ENCODE data around the gene PCDH15. TPM values are rescaled to one million over a fixed set of nuclear protein-coding genes. Genes with fewer than 3 reads are reported as not detected.

The PCDH15 gene
- total and polyA plus RNA-seq, 2 experiments from 2014 or later, result 1.1 to 1.7 TPM

- no peak for TF ChIP-seq CTCF (IDR thresholded peaks at IDR 0.05; ENCODE audit: poor library complexity)
- no peak for TF ChIP-seq EZH2phosphoT487 (IDR thresholded peaks at IDR 0.05; ENCODE audit: low read depth, severe bottlenecking, unreplicated experiment)
- no peaks in the 10 kb centered on the region for H3K27me3 ChIP-seq
- H3K4me2 ChIP-seq, result no peak overlapping the region
- no peaks in the 10 kb centered on the region for H4K20me1 ChIP-seq (ENCODE audit: insufficient read depth, poor library complexity, severe bottlenecking)
- no peaks in the 10 kb centered on the region for H3K36me3 ChIP-seq (replicated peaks; ENCODE audit: insufficient read depth, low read depth)
- no peaks in the 10 kb centered on the region for H3K4me1 ChIP-seq (ENCODE audit: insufficient read depth)
- H3K4me3 ChIP-seq, result no peak overlapping the region
- H3K9me3 ChIP-seq (ENCODE audit: low read depth), result no peaks in the 10 kb centered on the region
- H3K79me2 ChIP-seq, result no peaks in the 10 kb centered on the region
- H2AFZ ChIP-seq, result no peak overlapping the region
- WGBS (ENCODE audit: low lambda C conversion rate, missing lambda C conversion rate), result 61% methylated on average over 4 of the region's 4 CpGs
- no peaks in the 10 kb centered on the region for H3K9me2 ChIP-seq (replicated peaks; ENCODE audit: insufficient read depth)
- DNase-seq (ENCODE audit: low spot score), result no peak
- no peak overlapping the region for H3K27ac ChIP-seq
Measured at GRCh38 chr10:53918755-53919154, 882.3 kb downstream of the PCDH15 start.

- no peak overlapping the region for H2AFZ ChIP-seq
- H3K27me3 ChIP-seq, result no peaks in the 10 kb centered on the region
- no peak for DNase-seq (ENCODE audit: low spot score)
Measured at GRCh38 chr10:53909791-53910190, 891.2 kb downstream of the PCDH15 start.

DNA sequence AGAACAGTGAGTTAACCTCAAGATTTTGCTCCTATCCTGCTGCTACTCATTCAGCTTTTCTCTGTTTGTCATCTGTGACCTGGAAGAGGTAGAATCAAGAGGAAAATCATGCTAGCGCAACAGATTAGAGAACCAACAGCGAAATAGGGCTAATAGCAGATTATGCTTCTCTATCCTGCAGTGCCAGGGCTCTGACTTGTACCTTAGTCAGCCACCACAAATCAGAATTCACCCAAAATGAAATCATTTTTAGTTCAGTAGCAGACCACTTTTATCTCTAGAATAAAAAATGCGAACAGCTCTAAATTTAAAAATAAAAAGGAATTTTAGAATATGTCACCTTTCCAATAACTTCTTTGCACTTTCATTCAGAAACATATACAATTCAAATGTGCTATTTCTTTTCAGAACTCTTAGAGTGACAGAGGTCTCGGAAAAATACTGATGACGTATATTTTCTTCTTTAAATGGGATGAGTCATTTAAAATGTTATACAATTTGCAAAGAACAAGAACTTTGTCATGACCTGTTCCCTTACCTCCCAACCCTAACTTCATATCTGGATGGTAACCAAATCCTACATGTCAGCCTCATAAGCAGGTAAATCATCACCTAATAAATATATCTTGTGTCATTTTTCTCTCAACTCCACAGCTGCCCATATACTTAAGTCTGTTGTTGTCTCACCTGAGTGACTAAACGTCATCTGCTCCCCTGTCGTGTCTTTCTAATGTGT lies 896.4 kb downstream of the PCDH15 start:
- H3K4me3 ChIP-seq, result no peak overlapping the region
- H3K9me2 ChIP-seq (replicated peaks; ENCODE audit: insufficient read depth), result no peaks in the 10 kb centered on the region
- no peaks in the 10 kb centered on the region for H4K20me1 ChIP-seq (ENCODE audit: insufficient read depth, poor library complexity, severe bottlenecking)
- no peaks in the 10 kb centered on the region for H3K79me2 ChIP-seq
- no peak for DNase-seq (ENCODE audit: low spot score)
- H3K4me2 ChIP-seq, result no peak overlapping the region
- no peak for TF ChIP-seq EZH2phosphoT487 (IDR thresholded peaks at IDR 0.05; ENCODE audit: low read depth, severe bottlenecking, unreplicated experiment)
- no peak for TF ChIP-seq CTCF (IDR thresholded peaks at IDR 0.05; ENCODE audit: poor library complexity)
- no peak for TF ChIP-seq EZH2 (IDR thresholded peaks at IDR 0.05; ENCODE audit: borderline replicate concordance)
- 95% methylated on average over 7 of the region's 7 CpGs for WGBS (ENCODE audit: low lambda C conversion rate, missing lambda C conversion rate)
- H2AFZ ChIP-seq, result no peak overlapping the region
- H3K4me1 ChIP-seq (ENCODE audit: insufficient read depth), result peaks cover 14% of the 10 kb centered on the region
- H3K9me3 ChIP-seq (ENCODE audit: low read depth), result no peaks in the 10 kb centered on the region
- H3K27me3 ChIP-seq, result no peaks in the 10 kb centered on the region
- H3K36me3 ChIP-seq (replicated peaks; ENCODE audit: insufficient read depth, low read depth), result no peaks in the 10 kb centered on the region
- no peak overlapping the region for H3K27ac ChIP-seq

More at GRCh38 chr10:53909791-53910190, 891.2 kb downstream of the PCDH15 start:
- Histone ChIP-seq H3K4me3 (no peak overlapping the region), H3K27ac (no peak overlapping the region), H3K79me2 (no peaks in the 10 kb centered on the region), H3K4me2 (no peak overlapping the region), H3K4me1 (ENCODE audit: insufficient read depth) (no peaks in the 10 kb centered on the region), H4K20me1 (ENCODE audit: insufficient read depth, poor library complexity, severe bottlenecking) (no peaks in the 10 kb centered on the region), H3K9me2 (replicated peaks; ENCODE audit: insufficient read depth) (no peaks in the 10 kb centered on the region), H3K36me3 (replicated peaks; ENCODE audit: insufficient read depth, low read depth) (no peaks in the 10 kb centered on the region), H3K9me3 (ENCODE audit: low read depth) (no peaks in the 10 kb centered on the region)
- TF ChIP-seq EZH2phosphoT487 (IDR thresholded peaks at IDR 0.05; ENCODE audit: low read depth, severe bottlenecking, unreplicated experiment), result no peak
- TF ChIP-seq CTCF (IDR thresholded peaks at IDR 0.05; ENCODE audit: poor library complexity), result no peak
- TF ChIP-seq EZH2 (IDR thresholded peaks at IDR 0.05; ENCODE audit: borderline replicate concordance), result no peak
- 91% methylated on average over 5 of the region's 5 CpGs for WGBS (ENCODE audit: low lambda C conversion rate, missing lambda C conversion rate)
